Measurements from ENCODE around the gene IP6K1.
"Not testable (repeated sequence)": the region's sequence is repeated elsewhere in the genome, so short reads cannot be mapped to it uniquely, and the experiment has no call there.

The IP6K1 gene

DNA sequence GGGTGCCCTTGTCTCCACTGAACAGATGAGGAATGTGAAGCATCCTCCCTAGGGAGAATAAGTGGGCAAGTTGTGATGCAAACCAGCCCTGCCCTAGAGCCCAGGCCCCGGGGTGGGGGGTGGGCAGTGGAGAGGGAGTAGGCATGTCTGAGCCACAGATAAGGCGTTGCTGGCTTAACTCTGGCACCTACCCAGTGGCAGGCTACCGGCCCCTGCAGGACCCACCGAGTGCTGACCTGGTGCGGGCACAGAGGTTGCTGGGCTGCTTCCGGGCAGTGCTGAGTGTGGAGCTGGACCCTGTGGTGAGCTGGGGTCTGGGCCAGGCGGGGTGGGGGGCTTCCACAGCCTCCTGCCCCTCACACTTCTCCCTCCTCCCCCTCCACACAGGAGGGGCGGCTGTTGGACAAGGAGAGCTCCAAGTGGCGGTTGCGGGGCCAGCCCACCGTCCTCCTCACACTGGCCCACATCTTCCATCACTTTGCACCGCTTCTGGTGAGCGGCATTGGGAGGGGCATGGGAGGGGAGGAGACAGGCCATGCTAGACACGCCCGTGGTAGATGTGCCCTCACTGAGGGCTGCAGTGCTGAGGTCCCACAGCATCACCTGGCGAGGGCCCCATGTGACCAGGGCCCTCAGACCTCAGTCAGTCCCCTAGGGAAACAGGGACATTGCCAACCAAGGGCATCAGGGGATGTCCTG lies 86.9 kb downstream of the IP6K1 start:
- ChIA-PET POLR2A (no interaction called here), CTCF (no interaction called here)
- no peak for DNase-seq (ENCODE audit: extremely low spot score)
- no peak for TF ChIP-seq FOXA1 (IDR thresholded peaks at IDR 0.05)
- TF ChIP-seq FOXM1 (IDR thresholded peaks at IDR 0.05; ENCODE audit: borderline replicate concordance), result no peak
- TF ChIP-seq ZNF384 (IDR thresholded peaks at IDR 0.05), result no peak
- no peak for TF ChIP-seq CTBP1 (IDR thresholded peaks at IDR 0.05; ENCODE audit: borderline replicate concordance)
- no peak for TF ChIP-seq SP1 (IDR thresholded peaks at IDR 0.05)
- TF ChIP-seq, protein P1, sequence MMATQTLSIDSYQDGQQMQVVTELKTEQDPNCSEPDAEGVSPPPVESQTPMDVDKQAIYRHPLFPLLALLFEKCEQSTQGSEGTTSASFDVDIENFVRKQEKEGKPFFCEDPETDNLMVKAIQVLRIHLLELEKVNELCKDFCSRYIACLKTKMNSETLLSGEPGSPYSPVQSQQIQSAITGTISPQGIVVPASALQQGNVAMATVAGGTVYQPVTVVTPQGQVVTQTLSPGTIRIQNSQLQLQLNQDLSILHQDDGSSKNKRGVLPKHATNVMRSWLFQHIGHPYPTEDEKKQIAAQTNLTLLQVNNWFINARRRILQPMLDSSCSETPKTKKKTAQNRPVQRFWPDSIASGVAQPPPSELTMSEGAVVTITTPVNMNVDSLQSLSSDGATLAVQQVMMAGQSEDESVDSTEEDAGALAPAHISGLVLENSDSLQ (IDR thresholded peaks at IDR 0.05), result no peak
- no peak for TF ChIP-seq SUZ12 (IDR thresholded peaks at IDR 0.05)
- no peak for TF ChIP-seq HDGF (IDR thresholded peaks at IDR 0.05; ENCODE audit: borderline replicate concordance)

DNA sequence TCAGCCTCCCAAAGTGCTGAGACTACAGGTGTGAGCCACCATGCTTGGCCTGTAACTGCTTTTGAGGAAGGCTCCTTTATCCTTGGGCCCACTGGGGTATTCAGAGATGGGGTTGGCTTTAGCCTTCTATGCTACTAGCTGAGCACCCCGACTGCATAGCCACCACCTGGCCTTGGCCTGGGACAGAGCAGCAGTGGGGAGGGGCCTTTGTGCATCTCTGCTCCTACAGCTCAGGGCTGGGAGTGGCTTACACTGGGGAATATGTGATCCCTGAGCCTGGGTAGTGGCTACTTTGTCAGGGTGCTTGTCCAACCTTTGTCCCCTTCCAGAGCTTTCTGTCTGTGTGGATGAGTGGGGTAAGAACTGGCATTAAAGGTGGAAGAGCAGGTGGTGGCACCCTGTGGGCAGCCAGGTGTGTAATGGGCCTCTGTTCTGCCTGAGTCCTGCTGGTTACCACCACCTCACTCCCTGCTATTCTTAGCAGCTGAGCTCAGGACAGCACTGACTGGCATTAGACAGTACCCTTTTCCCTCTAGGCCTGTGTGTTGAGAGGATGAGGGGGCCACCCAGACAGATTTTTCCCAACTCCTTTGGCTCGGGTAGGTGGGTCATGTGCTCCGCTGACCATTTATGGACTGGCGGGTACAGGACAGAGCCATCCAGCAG lies 90.9 kb downstream of the IP6K1 start:
- DNase-seq (ENCODE audit: extremely low spot score); POLR2A ChIA-PET: not testable (repeated sequence)
- CTCF ChIA-PET, result interaction anchor here (0.7 kb wide), 1 partner anchor 133 kb away, joined by 4 read pairs; no protein-coding TSS in a partner anchor

DNA sequence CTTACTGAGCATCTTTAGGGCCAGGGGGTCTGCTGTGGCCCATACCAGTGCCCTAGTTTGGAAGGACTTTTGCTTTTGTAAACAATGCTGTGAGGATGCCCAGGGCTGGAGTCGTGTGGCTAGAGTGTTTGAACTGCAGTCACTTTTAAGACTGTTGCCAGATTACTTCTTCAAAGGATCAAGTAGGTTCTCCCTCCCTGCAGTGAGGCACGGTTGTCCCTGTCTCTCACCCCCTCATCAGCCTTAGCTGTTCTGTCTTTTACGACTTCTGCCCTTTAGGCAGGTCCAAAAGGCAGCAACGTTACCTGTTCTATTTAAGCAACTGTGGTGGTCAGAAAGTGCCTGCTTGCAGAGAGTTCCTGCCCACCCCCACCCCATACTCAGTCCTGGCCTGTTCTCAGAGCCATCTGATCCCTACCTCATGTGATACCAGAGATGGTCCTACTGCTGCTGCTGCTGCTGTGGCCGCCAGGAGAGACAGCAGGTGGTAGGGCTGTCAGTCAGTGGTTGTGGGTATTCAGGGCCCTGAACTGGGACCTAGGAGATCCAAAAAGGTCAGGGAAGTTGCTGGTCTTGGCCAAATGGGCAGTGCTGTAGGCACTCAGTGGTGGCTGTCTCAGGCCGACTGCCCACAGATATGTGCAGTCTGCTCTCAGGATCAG lies 91.8 kb downstream of the IP6K1 start:
- POLR2A ChIA-PET; DNase-seq (ENCODE audit: extremely low spot score): not testable (repeated sequence)
- CTCF ChIA-PET, result interaction anchor here (0.7 kb wide), 1 partner anchor 132 kb away, joined by 4 read pairs; no protein-coding TSS in a partner anchor

DNA sequence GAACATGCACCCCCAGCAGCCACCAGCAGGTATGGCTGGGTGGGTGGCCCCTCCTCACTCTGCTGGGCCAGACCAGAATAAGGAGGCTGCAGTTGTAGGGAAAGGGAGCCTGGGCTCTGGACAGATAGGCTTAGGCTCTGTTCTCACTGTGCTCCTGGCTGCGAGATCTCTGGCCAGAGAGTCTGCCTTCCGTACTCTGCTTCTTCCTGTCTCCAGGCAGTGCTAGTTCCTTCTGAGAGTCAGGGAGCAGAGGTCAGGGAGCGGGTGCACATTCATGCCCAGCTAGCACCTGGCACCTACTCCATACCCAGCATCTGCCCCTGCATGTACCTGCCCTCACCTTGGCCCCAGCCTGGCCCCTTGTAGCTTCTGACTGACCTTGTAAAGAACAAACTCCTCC lies 94.9 kb downstream of the IP6K1 start:
- POLR2A ChIA-PET; DNase-seq (ENCODE audit: extremely low spot score); CTCF ChIA-PET: not testable (repeated sequence)

DNA sequence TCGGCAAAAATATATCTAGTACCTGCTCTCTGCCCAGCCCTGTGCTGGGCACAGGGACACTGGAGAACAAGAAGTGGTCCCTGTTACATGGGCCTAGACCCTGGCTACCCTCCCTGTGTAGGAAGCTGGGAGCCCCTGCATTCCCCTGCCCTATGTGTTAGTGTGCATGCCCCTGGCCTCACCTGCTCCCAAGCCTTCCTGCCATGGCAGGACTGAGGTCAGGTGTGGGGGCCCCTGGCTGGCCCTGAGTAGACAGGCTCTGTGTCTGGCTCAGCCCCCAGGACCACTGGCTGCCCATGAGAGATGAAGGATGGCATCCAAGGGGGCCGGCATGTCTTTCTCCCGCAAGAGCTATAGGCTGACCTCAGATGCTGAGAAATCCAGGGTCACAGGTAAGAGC lies 95.5 kb downstream of the IP6K1 start:
- POLR2A ChIA-PET; CTCF ChIA-PET; DNase-seq (ENCODE audit: extremely low spot score): not testable (repeated sequence)

DNA sequence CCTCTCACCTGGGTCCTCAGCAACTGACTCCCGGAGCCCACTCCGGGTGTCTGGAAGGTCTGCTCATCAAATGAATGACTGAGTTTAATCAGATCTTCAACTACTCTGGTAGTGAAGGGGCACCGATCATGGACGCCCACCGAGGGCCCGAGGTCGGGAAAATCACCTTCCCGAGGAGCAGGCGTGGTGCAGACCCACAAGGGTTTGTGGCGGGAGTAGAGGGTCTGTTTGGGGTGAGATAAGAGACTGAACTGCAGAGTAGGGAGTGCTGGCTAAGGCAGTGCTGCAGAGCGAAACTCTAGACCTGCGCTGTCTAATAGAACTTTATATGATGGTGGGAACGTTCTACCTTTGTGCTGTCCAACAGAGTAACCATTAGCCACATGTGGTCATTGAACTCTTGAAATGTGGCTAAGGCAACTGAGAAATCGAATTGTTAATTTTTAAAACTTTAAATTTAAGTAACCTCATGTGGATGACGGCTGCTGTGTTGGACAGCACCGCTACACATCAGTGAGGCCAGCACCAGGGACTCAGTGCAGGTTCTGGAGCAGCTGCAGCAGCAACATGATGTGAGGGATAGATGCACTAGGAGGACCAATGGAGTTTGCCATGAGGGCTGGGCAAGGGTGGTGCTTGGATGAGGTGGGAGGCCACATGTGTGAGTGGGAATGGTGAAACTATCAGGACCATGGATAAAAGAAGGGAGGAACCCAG lies 96.3 kb downstream of the IP6K1 start:
- CTCF ChIA-PET; DNase-seq (ENCODE audit: extremely low spot score); POLR2A ChIA-PET: not testable (repeated sequence)

DNA sequence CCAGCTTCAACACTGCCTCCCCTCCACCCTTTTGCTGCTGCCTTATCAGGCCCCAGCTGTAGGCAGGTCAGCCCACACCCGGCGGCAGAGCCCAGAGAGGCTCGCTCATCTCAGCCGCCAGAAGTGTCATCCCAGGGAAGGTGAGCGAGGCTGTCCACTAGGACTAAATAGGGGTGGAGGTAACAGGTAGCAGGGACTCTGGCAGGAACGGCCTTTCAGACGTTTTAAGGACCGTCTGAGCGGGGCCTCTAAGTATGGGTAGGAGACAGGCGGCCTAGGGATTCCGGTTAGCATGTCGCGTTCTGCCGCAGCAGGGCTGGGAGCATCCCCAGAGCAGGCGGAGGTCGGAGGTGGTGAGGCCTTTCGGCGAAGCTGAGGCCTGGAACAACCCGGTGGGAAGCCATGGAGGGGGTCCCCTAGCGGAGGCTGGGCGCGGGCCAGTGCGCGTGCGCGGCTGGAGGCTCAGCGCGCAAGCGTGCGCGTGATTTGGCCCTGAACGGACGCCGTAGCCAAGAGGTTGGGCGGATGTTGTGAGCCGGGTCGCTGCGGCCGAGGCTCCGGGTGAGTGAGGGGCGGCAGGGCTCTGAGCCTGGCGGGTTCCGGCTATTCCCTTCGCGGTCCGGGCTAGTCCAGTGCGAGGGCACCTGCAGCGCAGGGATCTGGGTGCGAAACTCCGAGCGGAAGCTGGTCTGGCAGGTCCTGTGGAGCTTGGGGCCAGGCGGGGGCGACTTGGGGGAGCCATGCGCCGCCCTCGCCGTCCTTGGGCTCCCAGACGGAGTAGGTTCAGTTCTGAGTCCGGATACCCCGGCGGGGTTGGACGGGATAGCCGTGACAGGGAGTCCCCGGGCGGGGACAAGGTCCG lies 97.1 kb downstream of the IP6K1 start, which contains the start of the genes MST1 and RNF123:
MST1 (minus strand) TSS at position 429 of the 862 bp plus-strand sequence. CDS start 783 bp downstream, outside the sequence.
RNF123 (plus strand) TSS at position 512 of the 862 bp plus-strand sequence. CDS start 1,609 bp downstream, outside the sequence.
- no peak for TF ChIP-seq CTBP1 (IDR thresholded peaks at IDR 0.05; ENCODE audit: borderline replicate concordance)
- 0 out of 2 replicates have a peak, but pooled peaks have one; percentile 14 for TF ChIP-seq L3MBTL2 (conservative IDR thresholded peaks at IDR 0.05)
- TF ChIP-seq FOXM1 (IDR thresholded peaks at IDR 0.05; ENCODE audit: borderline replicate concordance), result 0 out of 2 replicates have a peak, but pooled peaks have one; percentile 53
- TF ChIP-seq FOXK2 (IDR thresholded peaks at IDR 0.05), result peak; percentile 49; the same call in 1 of the 2 replicates
- no peak for TF ChIP-seq SUZ12 (IDR thresholded peaks at IDR 0.05)
- TF ChIP-seq ARNT (IDR thresholded peaks at IDR 0.05), result peak; percentile 37; the same call in 1 of the 2 replicates
- TF ChIP-seq FOXA1 (IDR thresholded peaks at IDR 0.05), result no peak
- CTCF ChIA-PET, result no interaction called here
- POLR2A ChIA-PET, result interaction anchor here (1.0 kb wide), 1 partner anchor 11 kb away, joined by 3 read pairs; no protein-coding TSS in a partner anchor
- peak; percentile 90 for DNase-seq (ENCODE audit: extremely low spot score)

DNA sequence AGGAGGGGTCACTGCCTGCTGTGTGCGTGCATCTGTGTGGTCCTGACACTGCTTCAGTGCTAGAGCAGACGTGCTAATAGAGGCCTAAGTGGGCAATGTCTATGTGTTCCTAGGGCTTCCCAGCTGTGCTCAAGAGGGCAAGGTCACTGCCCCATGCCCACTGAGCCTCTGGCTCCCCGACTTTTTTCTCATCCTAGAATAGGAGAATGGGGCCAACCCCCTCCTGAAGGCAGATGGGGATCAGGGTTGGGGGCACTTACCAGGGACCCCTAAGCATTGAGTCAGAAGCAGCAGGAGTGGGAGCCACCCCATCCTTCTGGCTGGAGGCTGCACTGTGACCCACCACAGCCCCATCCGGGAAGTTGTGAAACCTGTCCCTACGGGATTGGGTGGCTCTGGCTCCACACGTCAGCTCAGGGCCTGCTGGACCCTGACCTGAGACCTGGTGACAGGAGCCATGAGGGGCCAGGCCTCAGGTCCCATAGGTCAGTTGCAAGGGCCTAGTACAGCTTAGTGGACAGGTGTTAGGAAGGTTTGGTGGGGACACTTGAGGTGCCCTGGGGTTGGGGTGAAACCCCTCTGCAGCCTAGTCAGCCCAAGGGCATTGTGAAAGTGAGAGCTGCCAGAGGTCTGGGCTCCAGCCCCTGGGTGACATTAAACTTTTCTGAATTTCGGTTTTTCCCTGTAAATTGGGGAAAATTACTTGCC lies 97.8 kb downstream of the IP6K1 start:
- DNase-seq (ENCODE audit: extremely low spot score); CTCF ChIA-PET: not testable (repeated sequence)
- POLR2A ChIA-PET, result interaction anchor here (1.0 kb wide), 1 partner anchor 11 kb away, joined by 3 read pairs; no protein-coding TSS in a partner anchor

DNA sequence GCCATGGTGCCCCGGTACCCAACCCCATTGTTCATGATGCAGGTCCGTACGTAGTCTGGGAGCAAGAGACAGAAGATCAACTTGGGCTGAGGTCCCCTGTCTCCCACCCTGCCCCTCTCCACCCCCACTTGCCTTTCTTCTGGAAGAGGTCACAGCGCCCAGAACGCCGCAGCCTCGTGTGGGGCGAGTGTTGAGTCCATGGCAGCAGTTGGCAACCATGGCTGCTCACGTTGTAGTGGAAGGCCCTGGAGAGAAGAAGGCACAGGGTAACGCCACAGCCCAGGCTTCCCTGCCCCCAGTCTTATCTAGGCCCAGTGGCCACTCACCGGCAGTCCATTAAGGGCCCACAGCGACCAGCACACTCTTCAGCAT lies 98.9 kb downstream of the IP6K1 start:
- POLR2A ChIA-PET; DNase-seq (ENCODE audit: extremely low spot score); CTCF ChIA-PET: not testable (repeated sequence)

DNA sequence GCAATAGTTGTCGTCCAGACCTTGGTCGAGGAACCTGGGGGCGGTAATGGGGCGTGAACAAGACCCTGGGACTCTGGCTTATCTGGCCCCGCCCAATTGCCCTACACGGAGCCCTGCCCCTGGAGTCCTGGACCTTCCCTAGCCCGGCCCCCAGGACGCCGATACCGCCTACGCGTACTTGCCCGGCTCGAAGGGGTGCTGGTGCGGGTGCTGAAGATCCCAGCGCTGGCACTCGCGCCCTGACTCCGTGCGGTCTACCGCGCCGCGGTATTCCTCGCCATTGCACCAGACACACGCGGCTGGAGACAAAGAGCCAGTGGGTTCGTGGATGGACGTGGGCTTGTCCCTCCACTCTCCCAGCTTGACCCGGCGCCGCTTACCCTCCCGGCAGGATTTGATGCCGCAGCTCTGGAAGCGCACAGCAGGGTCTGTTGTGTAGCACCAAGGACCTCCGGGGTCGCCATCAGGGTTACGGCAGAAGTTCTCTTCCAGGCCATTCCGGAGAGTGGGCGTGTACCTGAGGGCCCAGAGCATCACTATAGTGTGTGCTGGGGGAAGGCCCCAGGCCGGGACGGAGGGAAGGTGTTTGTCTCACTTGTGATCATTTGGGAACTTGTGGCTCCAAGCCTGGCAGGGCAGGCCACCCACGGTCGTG lies 99.4 kb downstream of the IP6K1 start:
- DNase-seq (ENCODE audit: extremely low spot score); POLR2A ChIA-PET; CTCF ChIA-PET: not testable (repeated sequence)

DNA sequence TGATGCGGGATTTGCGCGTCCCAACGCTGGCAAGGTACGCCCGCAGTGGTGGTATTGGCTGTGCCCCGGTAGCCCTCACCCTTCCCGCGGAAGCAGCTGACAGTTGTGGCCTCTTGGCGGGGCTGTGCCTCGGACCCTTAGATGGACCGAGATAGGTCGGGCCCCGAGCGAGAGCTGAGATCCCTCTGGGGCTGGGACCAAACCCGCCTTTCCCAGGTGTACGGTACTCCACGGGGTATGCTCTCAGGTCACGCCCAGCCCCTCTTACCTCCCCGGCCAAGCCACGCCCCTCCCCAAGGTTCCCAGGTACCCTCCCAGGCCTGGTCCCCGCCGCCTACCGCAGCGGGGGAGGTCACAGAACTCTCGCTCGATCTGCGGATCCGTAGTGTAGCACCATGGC lies 100.0 kb downstream of the IP6K1 start:
- POLR2A ChIA-PET; DNase-seq (ENCODE audit: extremely low spot score); CTCF ChIA-PET: not testable (repeated sequence)

DNA sequence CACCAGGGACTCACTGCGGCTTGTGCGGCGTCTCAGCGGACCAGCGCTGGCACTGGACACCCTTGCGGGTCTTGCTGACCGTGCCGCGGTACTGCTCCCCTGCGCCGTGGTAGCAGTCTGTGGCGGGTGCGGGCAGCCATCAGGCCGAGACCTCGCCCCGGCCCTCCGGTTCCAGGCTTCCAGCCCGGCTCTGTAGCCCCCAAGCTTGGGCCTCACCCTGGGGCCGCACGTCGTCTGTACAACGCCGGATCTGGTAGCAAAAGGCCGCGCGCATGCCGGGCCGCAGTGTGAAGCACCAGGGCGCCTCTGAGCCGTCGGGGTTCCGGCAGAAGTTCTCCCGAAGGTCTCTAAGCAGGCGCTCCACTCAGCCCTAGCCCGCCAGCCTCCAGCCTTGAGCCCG lies 100.5 kb downstream of the IP6K1 start:
- CTCF ChIA-PET; DNase-seq (ENCODE audit: extremely low spot score); POLR2A ChIA-PET: not testable (repeated sequence)

DNA sequence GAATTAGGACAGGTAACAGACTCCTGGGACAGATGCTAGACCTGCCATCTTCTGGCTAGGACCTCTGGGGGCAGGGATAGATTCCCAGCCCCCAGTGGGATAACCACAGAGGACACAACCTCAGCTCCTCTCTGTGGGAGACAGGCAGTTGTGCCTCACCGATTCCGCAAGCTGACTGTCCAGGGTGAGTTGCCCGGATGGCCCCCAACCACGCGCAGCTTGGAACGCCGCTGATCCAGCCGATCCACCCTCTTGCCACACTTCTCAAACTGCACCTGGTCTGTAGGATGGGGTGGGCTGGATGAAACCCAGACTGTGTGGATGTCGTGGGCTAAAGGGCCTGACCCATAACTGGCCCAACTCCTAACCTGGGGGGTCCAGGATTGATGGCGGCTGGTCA lies 101.2 kb downstream of the IP6K1 start:
- DNase-seq (ENCODE audit: extremely low spot score); CTCF ChIA-PET; POLR2A ChIA-PET: not testable (repeated sequence)
